GM12864 (cell line): Measurements from ENCODE around the gene TMEM52.

Experiments
- DNase-seq: peaks from one replicate; pipeline ENCODE4 v3.0.0-alpha.2; 2011; ENCODE audit warnings: low read depth
- H3K4me3 ChIP-seq: 2 replicates; pipeline ENCODE4 v1.5.1; 2011; ENCODE audit warnings: mild to moderate bottlenecking, low read depth, low read length, control low read depth
- TF ChIP-seq, protein P1 (sequence below): IDR thresholded peaks from 2 replicates; pipeline ENCODE4 v1.5.1; 2011; ENCODE audit warnings: low read depth, mild to moderate bottlenecking, moderate library complexity, low read length, control low read depth, inconsistent platforms; ENCODE audit errors: missing control alignments

Gene TMEM52

DNA sequence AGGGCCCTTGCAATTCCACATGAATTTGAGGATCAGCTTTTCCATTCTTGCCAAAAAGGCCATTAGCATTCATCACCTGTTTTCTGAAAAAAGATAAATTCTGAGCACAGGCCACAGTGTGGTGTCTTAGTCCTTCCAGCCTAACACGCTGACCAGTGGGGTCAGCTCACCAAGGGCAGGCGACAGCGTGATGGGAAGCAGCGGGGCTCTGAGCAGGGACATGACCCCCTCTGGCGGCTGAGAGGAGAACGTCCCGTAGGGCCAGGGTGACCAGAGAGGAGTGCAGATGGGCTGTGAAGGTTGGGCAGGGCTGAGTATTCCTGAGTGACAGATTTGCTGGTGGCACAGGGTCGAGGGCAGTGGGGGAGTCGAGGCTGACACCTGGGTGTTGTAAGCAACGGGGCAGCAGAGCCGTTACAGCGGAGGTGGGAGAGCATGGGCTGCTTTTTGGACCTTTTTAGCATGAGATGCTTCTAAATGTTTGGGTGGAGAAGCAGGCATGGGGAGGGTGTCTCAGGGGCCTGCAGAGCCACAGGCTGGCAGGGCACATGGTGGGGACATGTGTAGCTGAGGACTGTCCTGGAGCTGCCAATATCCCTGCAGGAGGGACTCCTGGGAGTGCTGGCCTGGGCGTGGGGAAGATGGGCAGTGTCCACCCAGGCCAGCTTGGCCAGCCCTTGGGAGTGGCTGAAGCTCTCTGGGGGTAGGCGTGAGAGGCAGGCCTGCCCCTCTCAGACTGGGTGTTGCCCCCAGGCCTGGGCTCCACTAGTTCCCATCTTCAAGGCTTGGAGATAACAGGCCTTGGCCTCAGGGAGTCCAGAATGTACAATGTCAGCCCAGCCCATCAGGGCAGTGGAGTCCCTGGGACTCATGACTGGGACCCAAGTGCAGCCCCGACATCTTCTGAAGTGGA lies 12.6 kb downstream of the TMEM52 start:
- TF ChIP-seq, protein P1, sequence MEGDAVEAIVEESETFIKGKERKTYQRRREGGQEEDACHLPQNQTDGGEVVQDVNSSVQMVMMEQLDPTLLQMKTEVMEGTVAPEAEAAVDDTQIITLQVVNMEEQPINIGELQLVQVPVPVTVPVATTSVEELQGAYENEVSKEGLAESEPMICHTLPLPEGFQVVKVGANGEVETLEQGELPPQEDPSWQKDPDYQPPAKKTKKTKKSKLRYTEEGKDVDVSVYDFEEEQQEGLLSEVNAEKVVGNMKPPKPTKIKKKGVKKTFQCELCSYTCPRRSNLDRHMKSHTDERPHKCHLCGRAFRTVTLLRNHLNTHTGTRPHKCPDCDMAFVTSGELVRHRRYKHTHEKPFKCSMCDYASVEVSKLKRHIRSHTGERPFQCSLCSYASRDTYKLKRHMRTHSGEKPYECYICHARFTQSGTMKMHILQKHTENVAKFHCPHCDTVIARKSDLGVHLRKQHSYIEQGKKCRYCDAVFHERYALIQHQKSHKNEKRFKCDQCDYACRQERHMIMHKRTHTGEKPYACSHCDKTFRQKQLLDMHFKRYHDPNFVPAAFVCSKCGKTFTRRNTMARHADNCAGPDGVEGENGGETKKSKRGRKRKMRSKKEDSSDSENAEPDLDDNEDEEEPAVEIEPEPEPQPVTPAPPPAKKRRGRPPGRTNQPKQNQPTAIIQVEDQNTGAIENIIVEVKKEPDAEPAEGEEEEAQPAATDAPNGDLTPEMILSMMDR, result peak; percentile 97
- no peak for DNase-seq
- H3K4me3 ChIP-seq, result no peak overlapping the region

DNA sequence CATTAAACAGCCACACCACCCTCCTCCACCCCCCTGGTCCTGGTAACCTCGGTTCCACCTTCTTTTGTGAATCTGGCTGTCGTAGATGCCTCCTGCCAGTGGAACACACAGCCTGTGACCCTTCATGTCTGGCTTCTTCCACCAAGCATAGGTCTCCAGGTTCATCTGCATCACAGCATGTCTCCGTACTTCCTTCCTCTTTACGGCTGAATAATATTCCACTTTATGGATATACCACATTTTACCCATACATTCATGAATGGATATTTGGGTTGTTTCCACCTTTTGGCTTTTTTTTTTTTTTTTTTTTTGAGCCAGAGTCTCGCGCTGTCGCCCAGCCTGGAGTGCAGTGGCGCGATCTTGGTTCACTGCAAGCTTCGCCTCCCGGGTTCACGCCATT lies 15.9 kb downstream of the TMEM52 start:
- TF ChIP-seq, protein P1, result no peak
- no peak for DNase-seq
- H3K4me3 ChIP-seq, result no peak overlapping the region

DNA sequence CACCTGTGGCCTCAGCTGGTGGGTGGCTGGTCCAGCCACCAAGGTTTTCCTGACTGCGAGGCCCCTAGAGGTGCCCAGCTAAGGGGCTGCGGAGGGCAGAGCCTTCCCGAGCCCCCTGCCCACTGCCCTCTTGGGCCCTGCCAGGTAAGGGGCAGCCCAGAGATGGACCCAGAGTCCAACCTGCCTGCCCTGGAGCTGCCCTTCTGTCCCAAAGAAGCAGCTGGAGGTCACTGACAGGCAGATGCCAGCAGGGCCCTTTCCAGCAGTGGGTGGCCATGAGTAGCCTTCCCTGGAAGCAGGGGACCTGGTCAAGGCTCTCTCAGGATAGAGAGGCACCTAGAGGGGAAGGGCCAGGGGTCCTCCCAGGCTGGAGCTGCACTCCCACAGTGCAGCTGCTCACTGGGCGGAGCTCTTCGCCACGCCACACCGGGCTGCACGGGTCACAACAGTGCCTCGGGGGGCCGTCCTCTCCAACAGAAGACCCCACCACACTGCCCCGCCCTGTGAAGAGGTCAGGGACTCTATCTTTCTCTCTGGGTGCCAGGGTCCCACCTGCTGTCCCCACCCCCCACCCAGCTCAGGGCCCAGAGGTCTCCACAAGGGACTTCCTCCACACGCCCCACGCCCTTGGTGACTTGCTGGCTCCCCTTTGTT lies 17.3 kb downstream of the TMEM52 start:
- no peak overlapping the region for H3K4me3 ChIP-seq
- DNase-seq, result no peak
- TF ChIP-seq, protein P1, result no peak

DNA sequence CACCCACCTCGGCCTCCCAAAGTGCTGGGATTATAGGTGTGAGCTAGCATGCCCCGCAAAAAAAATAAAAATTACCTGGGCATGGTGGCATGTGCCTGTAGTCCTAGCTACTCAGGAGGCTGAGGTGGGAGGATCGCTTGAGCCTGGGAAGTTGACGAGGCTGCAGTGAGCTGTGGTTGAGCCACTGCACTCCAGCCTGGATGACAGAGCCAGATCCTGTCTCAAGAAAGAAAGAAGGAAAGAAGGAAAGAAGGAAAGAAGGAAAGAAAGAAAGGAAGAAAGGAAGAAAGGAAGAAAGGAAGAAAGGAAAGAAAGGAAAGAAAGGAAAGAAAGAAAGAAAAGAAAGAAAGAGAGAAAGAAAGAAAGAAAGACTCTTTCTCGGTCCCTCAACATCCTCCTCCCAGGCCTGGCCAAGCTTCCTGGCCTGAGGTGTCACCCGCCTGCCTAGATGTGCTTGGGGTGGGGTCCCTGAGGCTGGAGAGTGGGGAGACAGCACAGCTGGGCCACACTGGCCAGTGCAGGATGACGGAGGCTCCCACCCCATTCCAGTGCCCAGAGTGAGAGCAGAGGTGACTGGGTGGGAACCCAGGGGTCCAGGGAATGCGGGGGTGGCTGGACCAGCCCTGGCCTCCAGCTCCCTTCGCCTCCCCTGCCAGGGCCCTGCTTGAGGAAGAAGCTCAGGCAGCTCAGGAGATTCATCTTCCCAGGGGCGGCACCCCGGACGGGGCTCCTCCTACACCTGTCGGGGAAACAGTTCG lies 18.0 kb downstream of the TMEM52 start:
- no peak overlapping the region for H3K4me3 ChIP-seq
- DNase-seq, result no peak
- TF ChIP-seq, protein P1, result no peak

DNA sequence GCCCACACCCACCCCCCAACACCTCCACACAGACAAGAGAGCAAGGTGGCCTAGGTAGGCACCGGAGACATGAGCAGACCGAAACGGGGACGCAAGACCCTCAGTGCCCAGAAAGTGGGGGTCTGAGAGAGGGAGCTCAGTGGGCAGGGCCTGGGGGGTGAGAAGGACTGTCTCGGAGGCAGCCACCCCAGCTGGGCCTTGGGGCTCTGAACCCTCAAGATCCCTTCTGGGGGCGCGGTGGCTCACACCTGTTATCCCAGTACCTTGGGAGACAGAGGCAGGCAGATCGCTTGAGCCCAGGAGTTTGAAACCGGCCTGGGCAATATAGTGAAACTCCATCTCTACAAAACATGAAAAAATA lies 19.1 kb downstream of the TMEM52 start:
- no peak overlapping the region for H3K4me3 ChIP-seq
- TF ChIP-seq, protein P1, result no peak
- DNase-seq, result no peak

DNA sequence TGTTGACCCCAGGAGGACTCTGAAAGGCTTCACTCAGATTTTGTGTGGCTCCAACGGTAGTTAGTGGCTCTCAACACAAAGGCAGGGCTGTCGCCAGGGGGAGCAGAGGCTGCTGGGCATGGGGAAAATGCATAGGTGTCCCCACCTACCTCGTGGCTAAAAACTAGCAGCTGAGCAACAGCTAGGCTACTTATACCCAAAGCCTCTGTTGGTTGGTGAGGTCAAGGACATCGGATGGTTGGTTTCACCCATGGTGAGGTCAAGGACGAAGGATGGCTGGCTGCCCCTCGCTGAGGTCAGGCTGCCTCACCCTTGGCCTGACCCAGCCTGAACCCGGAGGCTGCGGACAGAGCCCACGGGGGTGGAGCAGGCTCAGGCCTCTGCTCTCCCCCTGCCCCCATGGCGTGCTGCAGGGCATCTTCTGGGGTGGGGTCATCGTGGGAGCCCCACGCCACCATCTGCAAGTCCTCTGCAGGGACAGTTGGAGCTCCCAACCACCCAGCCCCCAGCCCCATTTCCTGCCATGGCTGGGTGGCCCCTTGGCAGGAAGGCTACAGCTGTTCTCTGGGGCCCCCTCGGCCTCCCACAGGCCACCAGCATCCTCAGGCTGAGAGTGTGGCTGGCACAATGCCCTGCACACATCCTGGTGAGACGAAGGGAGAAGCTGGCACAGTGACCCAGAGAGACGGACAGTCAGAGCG lies 19.7 kb downstream of the TMEM52 start:
- H3K4me3 ChIP-seq, result no peak overlapping the region
- TF ChIP-seq, protein P1, result peak; percentile 62
- no peak for DNase-seq
